Measurements from ENCODE around the gene PPDPF. TPM values are rescaled to one million over a fixed set of nuclear protein-coding genes. Genes with fewer than 3 reads are reported as not detected.

PPDPF gene
- total RNA-seq, 1 experiment from 2014 or later = 634 TPM

- TF ChIP-seq CTCF (IDR thresholded peaks at IDR 0.05; ENCODE audit: insufficient read depth in 1 of 2, low read depth in 1 of 2, low read length in 1 of 2, severe bottlenecking in 1 of 2, unreplicated experiment in 1 of 2) = no peak
These were observed 32.8 kb downstream of the PPDPF start for GRCh38 chr20:63553251-63553932.

GRCh38 chr20:63553933-63554290 lies 33.3 kb downstream of the PPDPF start, which contains the start of gene FNDC11:
Gene FNDC11 (plus strand): TSS chr20:63554159. CDS start chr20:63555664, 1,505 bp downstream.
- H3K27ac Mint-ChIP-seq (ENCODE audit: unreplicated experiment) = no peak within 1 kb of the TSS
- ChIA-PET POLR2A (interaction anchor here (1.8 kb wide), 1 partner anchor 20 kb away, joined by 6 read pairs; the partner anchor contains the start of gene HELZ2), CTCF (no interaction called here)
- H3K36me3 Mint-ChIP-seq (ENCODE audit: insufficient read depth, unreplicated experiment) = peaks cover 15% of the 10 kb centered on the region
- H3K27me3 Mint-ChIP-seq (ENCODE audit: insufficient read depth, unreplicated experiment) = no peaks in the 10 kb centered on the region
- Histone ChIP-seq H3K9me3 (peaks cover 4% of the 10 kb centered on the region), H3K36me3 (ENCODE audit: control insufficient read depth, insufficient read depth, low read length) (no peaks in the 10 kb centered on the region), H3K4me1 (no peaks in the 10 kb centered on the region; the same call in 1 of the 2 replicates), H3K4me3 (ENCODE audit: low read depth, low read length) (peak within 1 kb of the TSS; percentile 39), H3K27me3 (replicated peaks; ENCODE audit: control insufficient read depth, insufficient read depth, low read length) (no peaks in the 10 kb centered on the region)
- TF ChIP-seq CTCF (IDR thresholded peaks at IDR 0.05; ENCODE audit: insufficient read depth in 1 of 2, low read depth in 1 of 2, low read length in 1 of 2, severe bottlenecking in 1 of 2, unreplicated experiment in 1 of 2) = no peak
- H3K4me1 Mint-ChIP-seq (ENCODE audit: low read depth, unreplicated experiment) = no peaks in the 10 kb centered on the region
- no peak for DNase-seq
- H3K9me3 Mint-ChIP-seq (ENCODE audit: unreplicated experiment) = no peaks in the 10 kb centered on the region
- peak within 1 kb of the TSS; percentile 47 for H3K4me3 Mint-ChIP-seq (ENCODE audit: unreplicated experiment)
- intact Hi-C loops (cut with micrococcal nuclease; ENCODE audit: unreplicated experiment) = no loop called here
- no TSS peak for BruUV-seq (replicated peaks)

More at GRCh38 chr20:63553251-63553932, 32.8 kb downstream of the PPDPF start:
- intact Hi-C loops (cut with micrococcal nuclease; ENCODE audit: unreplicated experiment) = no loop called here
- Mint-ChIP-seq H3K36me3 (ENCODE audit: insufficient read depth, unreplicated experiment) (peaks cover 15% of the 10 kb centered on the region), H3K27ac (ENCODE audit: unreplicated experiment) (no peak overlapping the region), H3K27me3 (ENCODE audit: insufficient read depth, unreplicated experiment) (no peaks in the 10 kb centered on the region), H3K4me3 (ENCODE audit: unreplicated experiment) (peak overlapping the region; percentile 47), H3K9me3 (ENCODE audit: unreplicated experiment) (no peaks in the 10 kb centered on the region), H3K4me1 (ENCODE audit: low read depth, unreplicated experiment) (no peaks in the 10 kb centered on the region)
- Histone ChIP-seq H3K36me3 (ENCODE audit: control insufficient read depth, insufficient read depth, low read length) (no peaks in the 10 kb centered on the region), H3K9me3 (peaks cover 4% of the 10 kb centered on the region), H3K4me3 (ENCODE audit: low read depth, low read length) (peak overlapping the region; percentile 39), H3K4me1 (no peaks in the 10 kb centered on the region), H3K27me3 (replicated peaks; ENCODE audit: control insufficient read depth, insufficient read depth, low read length) (no peaks in the 10 kb centered on the region)
- CTCF ChIA-PET = interaction anchor here (0.6 kb wide), 1 partner anchor 128 kb away, joined by 3 read pairs; no protein-coding TSS in a partner anchor
- POLR2A ChIA-PET = no interaction called here
- BruUV-seq (replicated peaks) = no TSS peak
- peak; percentile 89 to 91 for DNase-seq

- POLR2A ChIA-PET = interaction anchor here (0.5 to 1.8 kb wide), 2 partner anchors 19 to 119 kb away, joined by 4 to 6 read pairs; partner anchors contain the start of gene HELZ2
- peak overlapping the region; percentile 47 for H3K4me3 Mint-ChIP-seq (ENCODE audit: unreplicated experiment)
These were observed 34.1 kb downstream of the PPDPF start for GRCh38 chr20:63554361-63555278.

More at GRCh38 chr20:63554361-63555278, 34.1 kb downstream of the PPDPF start:
- Histone ChIP-seq H3K9me3 (peaks cover 4% of the 10 kb centered on the region), H3K4me3 (ENCODE audit: low read depth, low read length) (no peak overlapping the region), H3K4me1 (no peaks in the 10 kb centered on the region; the same call in 1 of the 2 replicates), H3K36me3 (ENCODE audit: control insufficient read depth, insufficient read depth, low read length) (no peaks in the 10 kb centered on the region), H3K27me3 (replicated peaks; ENCODE audit: control insufficient read depth, insufficient read depth, low read length) (no peaks in the 10 kb centered on the region)
- H3K36me3 Mint-ChIP-seq (ENCODE audit: insufficient read depth, unreplicated experiment) = peaks cover 15% of the 10 kb centered on the region
- intact Hi-C loops (cut with micrococcal nuclease; ENCODE audit: unreplicated experiment) = no loop called here
- H3K4me1 Mint-ChIP-seq (ENCODE audit: low read depth, unreplicated experiment) = no peaks in the 10 kb centered on the region
- BruUV-seq (replicated peaks) = no TSS peak
- no peak overlapping the region for H3K27ac Mint-ChIP-seq (ENCODE audit: unreplicated experiment)
- CTCF ChIA-PET = interaction anchor here (0.6 to 1.1 kb wide), 3 partner anchors 17 to 108 kb away, joined by 4 to 5 read pairs (median 4); partner anchors contain the start of gene PTK6
- no peak for DNase-seq
- H3K27me3 Mint-ChIP-seq (ENCODE audit: insufficient read depth, unreplicated experiment) = no peaks in the 10 kb centered on the region
- H3K9me3 Mint-ChIP-seq (ENCODE audit: unreplicated experiment) = no peaks in the 10 kb centered on the region
- no peak for TF ChIP-seq CTCF (IDR thresholded peaks at IDR 0.05; ENCODE audit: insufficient read depth in 1 of 2, low read depth in 1 of 2, low read length in 1 of 2, severe bottlenecking in 1 of 2, unreplicated experiment in 1 of 2)
